Choroid plexus epithelial cell (primary cell): ENCODE measurements around the gene FAM124A.
"Not testable (repeated sequence)": the region's sequence is repeated elsewhere in the genome, so short reads cannot be mapped to it uniquely, and the experiment has no call there.

Experiments
- DNase-seq: peaks from one replicate; pipeline ENCODE4 v3.0.0-alpha.2; 2010; ENCODE audit warnings: low read depth
- H3K4me3 ChIP-seq: 2 replicates; pipeline ENCODE4 v1.5.1; 2011; ENCODE audit warnings: low read depth, mild to moderate bottlenecking, control low read depth, low read length, moderate library complexity
- CTCF ChIP-seq: conservative IDR thresholded peaks from 2 replicates; pipeline ENCODE4 v1.5.1; 2011; ENCODE audit warnings: low read depth, mild to moderate bottlenecking, control low read depth, inconsistent platforms, low read length, moderate library complexity

Gene FAM124A

GRCh38 chr13:51277928-51278327 lies 55.7 kb downstream of the FAM124A start:
- TF ChIP-seq CTCF = no peak
- no peak overlapping the region for H3K4me3 ChIP-seq
- no peak for DNase-seq

GRCh38 chr13:51278426-51279130 lies 56.4 kb downstream of the FAM124A start:
- no peak for DNase-seq
- H3K4me3 ChIP-seq = no peak overlapping the region
- TF ChIP-seq CTCF = no peak

- no peak for DNase-seq
- no peak overlapping the region for H3K4me3 ChIP-seq
- TF ChIP-seq CTCF = no peak
These were observed 58.3 kb downstream of the FAM124A start for GRCh38 chr13:51280379-51280940.

- DNase-seq = no peak
- TF ChIP-seq CTCF = no peak
- no peak overlapping the region for H3K4me3 ChIP-seq
These were observed 60.1 kb downstream of the FAM124A start for GRCh38 chr13:51282322-51282721.

- not testable (repeated sequence) for DNase-seq, H3K4me3 ChIP-seq
These were observed 60.7 kb downstream of the FAM124A start for GRCh38 chr13:51282923-51283322.

- DNase-seq = no peak
- no peak overlapping the region for H3K4me3 ChIP-seq
- no peak for TF ChIP-seq CTCF
These were observed 61.2 kb downstream of the FAM124A start for GRCh38 chr13:51283371-51283770.

- no peak overlapping the region for H3K4me3 ChIP-seq
- no peak for DNase-seq
- TF ChIP-seq CTCF = peak; percentile 13
These were observed 62.1 kb downstream of the FAM124A start for GRCh38 chr13:51284339-51284738.
